ENCODE results near the gene RTRAF. TPM values are rescaled to one million over a fixed set of nuclear protein-coding genes. Genes with fewer than 3 reads are reported as not detected.

Gene RTRAF
- total and polyA plus RNA-seq, 2 donors (not counting 1 experiment from before 2014, with no cell fraction given) = 34.7 to 91.1 TPM

GRCh38 chr14:52005625-52006024 is 16.3 kb downstream of the RTRAF start:
- Histone ChIP-seq H3K4me3 (ENCODE audit: control extremely low read depth in 1 of 5, extremely low read depth in 1 of 5, insufficient read depth in 1 of 5, low read depth in 2 of 5, low read length in 4 of 5) (no peak overlapping the region), H3K4me2 (replicated peaks; ENCODE audit: low read depth, low read length, poor library complexity, severe bottlenecking) (no peak overlapping the region), H3K79me2 (ENCODE audit: control insufficient read depth, insufficient read depth, low read length) (no peaks in the 10 kb centered on the region), H4K20me1 (ENCODE audit: control insufficient read depth, insufficient read depth, low read length, poor library complexity, severe bottlenecking) (peaks cover 13% of the 10 kb centered on the region), H3K36me3 (replicated peaks in 1 of 2; ENCODE audit: control extremely low read depth in 1 of 2, control insufficient read depth in 1 of 2, extremely low read depth in 1 of 2, insufficient read depth in 2 of 2, low read length in 1 of 2) (peaks cover 17 to 95% of the 10 kb centered on the region in 2 experiments), H3K27ac (ENCODE audit: low read length in 2 of 2) (no peak overlapping the region), H3K4me1 (ENCODE audit: control insufficient read depth in 2 of 2, insufficient read depth in 2 of 2, low read length in 2 of 2) (no peaks in the 10 kb centered on the region), H3K9ac (ENCODE audit: low read length) (no peak overlapping the region), H3K9me3 (ENCODE audit: control extremely low read depth in 1 of 3, control insufficient read depth in 2 of 3, insufficient read depth in 1 of 3, low read length in 2 of 3) (no peaks in the 10 kb centered on the region), H3K27me3 (replicated peaks in 1 of 4; ENCODE audit: control extremely low read depth in 1 of 4, control insufficient read depth in 3 of 4, insufficient read depth in 4 of 4, low read length in 3 of 4) (no peaks in the 10 kb centered on the region), H2AFZ (ENCODE audit: insufficient read depth, low read depth, low read length, poor library complexity, severe bottlenecking) (no peak overlapping the region)
- H3K4me3 Mint-ChIP-seq = no peak overlapping the region
- DNase-seq (no peak), ATAC-seq (ENCODE audit: low read depth) (no peak)
- no peaks in the 10 kb centered on the region for H3K27me3 Mint-ChIP-seq
- intact Hi-C loops (cut with micrococcal nuclease) = no loop called here
- no peaks in the 10 kb centered on the region for H3K4me1 Mint-ChIP-seq
- CTCF ChIA-PET = no interaction called here
- no peak overlapping the region for H3K27ac Mint-ChIP-seq
- POLR2A ChIA-PET = no interaction called here
- no CpG with 5 or more reads among the region's 2 CpGs for WGBS (ENCODE audit: insufficient coverage)
- TF ChIP-seq CTCF (IDR thresholded peaks at IDR 0.05) (no peak), EZH2 (IDR thresholded peaks at IDR 0.05; ENCODE audit: borderline replicate concordance, insufficient read depth, low read depth, low read length, poor library complexity, severe bottlenecking) (no peak)
- no peaks in the 10 kb centered on the region for H3K9me3 Mint-ChIP-seq (ENCODE audit: insufficient read depth)

- Histone ChIP-seq H3K79me2 (ENCODE audit: control insufficient read depth, insufficient read depth, low read length) (no peaks in the 10 kb centered on the region), H4K20me1 (ENCODE audit: control insufficient read depth, insufficient read depth, low read length, poor library complexity, severe bottlenecking) (peaks cover 9% of the 10 kb centered on the region), H3K4me2 (replicated peaks; ENCODE audit: low read depth, low read length, poor library complexity, severe bottlenecking) (no peak overlapping the region), H3K27me3 (replicated peaks in 1 of 4; ENCODE audit: control extremely low read depth in 1 of 4, control insufficient read depth in 3 of 4, insufficient read depth in 4 of 4, low read length in 3 of 4) (no peaks in the 10 kb centered on the region), H3K4me3 (ENCODE audit: control extremely low read depth in 1 of 5, extremely low read depth in 1 of 5, insufficient read depth in 1 of 5, low read depth in 2 of 5, low read length in 4 of 5) (no peak overlapping the region), H2AFZ (ENCODE audit: insufficient read depth, low read depth, low read length, poor library complexity, severe bottlenecking) (no peak overlapping the region), H3K27ac (ENCODE audit: low read length in 2 of 2) (no peak overlapping the region), H3K4me1 (ENCODE audit: control insufficient read depth in 2 of 2, insufficient read depth in 2 of 2, low read length in 2 of 2) (no peaks in the 10 kb centered on the region), H3K9ac (ENCODE audit: low read length) (no peak overlapping the region), H3K36me3 (replicated peaks in 1 of 2; ENCODE audit: control extremely low read depth in 1 of 2, control insufficient read depth in 1 of 2, extremely low read depth in 1 of 2, insufficient read depth in 2 of 2, low read length in 1 of 2) (peaks cover 17 to 97% of the 10 kb centered on the region in 2 experiments), H3K9me3 (ENCODE audit: control extremely low read depth in 1 of 3, control insufficient read depth in 2 of 3, insufficient read depth in 1 of 3, low read length in 2 of 3) (no peaks in the 10 kb centered on the region)
- intact Hi-C loops (cut with micrococcal nuclease) = no loop called here
- Mint-ChIP-seq H3K4me1 (no peaks in the 10 kb centered on the region), H3K4me3 (no peak overlapping the region), H3K9me3 (ENCODE audit: insufficient read depth) (no peaks in the 10 kb centered on the region), H3K27me3 (no peaks in the 10 kb centered on the region), H3K27ac (no peak overlapping the region)
- DNase-seq (no peak), ATAC-seq (ENCODE audit: low read depth) (no peak)
- ChIA-PET CTCF (no interaction called here), POLR2A (no interaction called here)
- WGBS (ENCODE audit: insufficient coverage) = 100% methylated on average over 3 of the region's 3 CpGs
- TF ChIP-seq CTCF (IDR thresholded peaks at IDR 0.05) = no peak
- no peak for TF ChIP-seq EZH2 (IDR thresholded peaks at IDR 0.05; ENCODE audit: borderline replicate concordance, insufficient read depth, low read depth, low read length, poor library complexity, severe bottlenecking)
Observed at GRCh38 chr14:52006361-52006760, 17.0 kb downstream of the RTRAF start.
